PC-3 (cell line): ENCODE measurements around the gene BAIAP2L2. TPM values are rescaled to one million over a fixed set of nuclear protein-coding genes. Genes with fewer than 3 reads are reported as not detected.

Experiments used
- ATAC-seq: fragments of 200-7000 bp; cut with Tn5 transposase; 2 replicates; pipeline ENCODE4 v1.9.1; 2020; ENCODE audit warnings: mild to moderate bottlenecking, moderate library complexity
- BruUV-seq: library from RNA; stranded (reverse); fragments of 400-500 nt; replicated peaks from 2 replicates; lab custom pipeline; 2021; lab: Mats Ljungman, UMichigan
- CTCF ChIA-PET: fragments of 300-600 bp; sonication (Branson Sonifier 250); formaldehyde crosslinking; loops from one replicate; lab custom pipeline; 2022; ENCODE audit warnings: antibody characterized with exemption; lab: Charles Lee
- POLR2A ChIA-PET: fragments of 300-600 bp; sonication (Branson Sonifier 250); formaldehyde crosslinking; loops from one replicate; lab custom pipeline; 2022; ENCODE audit warnings: antibody characterized with exemption; ENCODE audit not compliant: unreplicated experiment; lab: Charles Lee
- DNase-seq: peaks from one replicate; pipeline ENCODE4 v3.0.0-alpha.2; 2015
- H2AFZ ChIP-seq: fragments of 300-600 bp; sonication (generic); 2 replicates; pipeline ENCODE4 v1.6.0; 2016; ENCODE audit warnings: antibody characterized with exemption, low read length
- H3F3A ChIP-seq: fragments of 300-600 bp; sonication (generic); one replicate; pipeline ENCODE4 v1.6.0; 2017; ENCODE audit warnings: antibody characterized with exemption, low read length, control low read depth, mild to moderate bottlenecking; ENCODE audit not compliant: unreplicated experiment
- H3K27ac ChIP-seq: fragments of 300-600 bp; sonication (generic); 2 replicates; pipeline ENCODE4 v1.5.1; 2016; ENCODE audit warnings: mild to moderate bottlenecking, low read length
- H3K27me3 ChIP-seq: fragments of 300-600 bp; sonication (generic); 2 replicates; pipeline ENCODE4 v1.6.1; 2016; ENCODE audit warnings: low read length, mixed read lengths
- H3K36me3 ChIP-seq: fragments of 300-600 bp; sonication (generic); 2 replicates; pipeline ENCODE4 v1.6.1; 2016; ENCODE audit warnings: low read depth, mixed run types, low read length, mixed read lengths
- H3K4me1 ChIP-seq: fragments of 300-600 bp; sonication (generic); 2 replicates; pipeline ENCODE4 v1.5.1; 2016; ENCODE audit warnings: low read length; ENCODE audit not compliant: insufficient read depth
- H3K4me2 ChIP-seq: fragments of 300-600 bp; sonication (generic); 2 replicates; pipeline ENCODE4 v1.6.0; 2016; ENCODE audit warnings: low read length
- H3K4me3 ChIP-seq: fragments of 300-600 bp; sonication (generic); 2 replicates; pipeline ENCODE4 v1.5.1; 2016; ENCODE audit warnings: mild to moderate bottlenecking, low read length, mixed read lengths
- H3K79me2 ChIP-seq: fragments of 300-600 bp; sonication (generic); 2 replicates; pipeline ENCODE4 v1.6.1; 2017; ENCODE audit warnings: low read length, mixed read lengths
- H3K9ac ChIP-seq: fragments of 300-600 bp; sonication (generic); 2 replicates; pipeline ENCODE4 v1.6.0; 2016; ENCODE audit warnings: mild to moderate bottlenecking, low read length
- H3K9me2 ChIP-seq: fragments of 300-600 bp; sonication (generic); replicated peaks from 2 replicates; pipeline ENCODE4 v1.6.1; 2016; ENCODE audit warnings: mixed run types, low read length, mixed read lengths
- H3K9me3 ChIP-seq: fragments of 300-600 bp; sonication (generic); 2 replicates; pipeline ENCODE4 v1.6.1; 2016; ENCODE audit warnings: low read length, mixed read lengths
- H4K20me1 ChIP-seq: fragments of 300-600 bp; sonication (generic); 2 replicates; pipeline ENCODE4 v1.6.1; 2016; ENCODE audit warnings: low read length, mixed read lengths
- EZH2 ChIP-seq: fragments of 300-600 bp; sonication (generic); IDR thresholded peaks from one replicate; pipeline ENCODE4 v1.6.1; 2017; ENCODE audit warnings: antibody characterized with exemption, mild to moderate bottlenecking, low read length; ENCODE audit not compliant: unreplicated experiment
- EZH2phosphoT487 ChIP-seq: fragments of 300-600 bp; sonication (generic); IDR thresholded peaks from 2 replicates; pipeline ENCODE4 v1.6.1; 2018; ENCODE audit warnings: mild to moderate bottlenecking, antibody characterized with exemption, low read length, borderline replicate concordance
- intact Hi-C: fragments of 100-400 bp; cut with micrococcal nuclease; formaldehyde crosslinking; loops from 2 replicates; pipeline ENCODE4 v1.9.0; 2023
- total RNA-seq: library from RNA; depleted of rRNA; stranded (reverse); fragments of >200 nt; gene quantifications from 2 replicates; pipeline ENCODE4 v1.2.3, GENCODE V29; 2014
- TF ChIP-seq, protein P1 (sequence below): fragments of 300-600 bp; sonication (generic); conservative IDR thresholded peaks from 2 replicates; pipeline ENCODE4 v1.5.1; 2017; ENCODE audit warnings: antibody characterized with exemption, low read depth, mild to moderate bottlenecking, low read length

BAIAP2L2 gene
- total RNA-seq, 1 experiment from 2014 or later, result 0.80 TPM

DNA sequence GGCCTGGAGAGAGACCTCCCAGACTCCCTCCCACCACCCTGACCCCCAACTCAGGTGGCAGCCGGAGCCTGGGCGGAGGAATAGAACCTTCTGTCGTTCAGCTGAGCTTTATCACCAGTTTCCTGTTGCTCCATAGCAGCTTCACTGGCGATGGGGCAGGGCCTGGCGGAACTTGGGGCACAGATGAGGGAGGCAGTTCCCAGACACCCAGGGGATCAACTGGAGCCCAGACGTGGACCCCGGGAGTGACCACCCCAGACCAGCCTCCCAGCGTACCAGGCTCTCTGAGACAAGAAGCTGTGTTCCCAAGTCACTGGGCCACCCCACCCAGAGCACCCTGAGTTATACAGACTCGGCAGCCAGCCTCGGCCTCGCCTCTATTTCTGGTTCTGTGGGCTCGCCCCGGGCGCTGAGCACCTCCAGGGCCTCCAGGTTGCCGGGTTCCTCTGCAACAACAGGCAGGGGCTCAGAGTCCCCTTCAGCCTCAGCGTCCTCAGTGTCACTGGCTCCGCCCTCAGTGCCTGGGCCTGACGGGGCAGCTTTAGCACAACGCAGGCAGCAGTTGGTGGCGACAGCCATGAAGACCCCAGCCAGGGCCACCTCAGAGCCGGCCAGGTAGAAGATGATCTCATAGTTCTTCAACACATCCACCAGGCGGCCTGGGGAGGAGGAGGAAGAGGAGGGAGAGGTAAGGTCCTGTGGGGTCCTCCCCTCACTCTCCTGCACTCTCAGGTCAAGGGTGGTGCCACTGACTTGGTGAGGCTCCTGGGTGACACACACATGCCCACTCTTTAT is 32.2 kb downstream of the BAIAP2L2 start:
- no peaks in the 10 kb centered on the region for H3K4me1 ChIP-seq
- ATAC-seq (no peak), DNase-seq (no peak)
- no TSS peak for BruUV-seq
- no peaks in the 10 kb centered on the region for H3K9me2 ChIP-seq
- H3K27ac ChIP-seq, result no peak overlapping the region
- H3K9me3 ChIP-seq, result no peaks in the 10 kb centered on the region
- no peaks in the 10 kb centered on the region for H3K36me3 ChIP-seq
- H3K79me2 ChIP-seq, result no peaks in the 10 kb centered on the region
- no peak overlapping the region for H3K4me3 ChIP-seq
- H4K20me1 ChIP-seq, result no peaks in the 10 kb centered on the region
- H3K27me3 ChIP-seq, result no peaks in the 10 kb centered on the region
- TF ChIP-seq EZH2phosphoT487 (no peak), EZH2 (no peak)
- TF ChIP-seq, protein P1, sequence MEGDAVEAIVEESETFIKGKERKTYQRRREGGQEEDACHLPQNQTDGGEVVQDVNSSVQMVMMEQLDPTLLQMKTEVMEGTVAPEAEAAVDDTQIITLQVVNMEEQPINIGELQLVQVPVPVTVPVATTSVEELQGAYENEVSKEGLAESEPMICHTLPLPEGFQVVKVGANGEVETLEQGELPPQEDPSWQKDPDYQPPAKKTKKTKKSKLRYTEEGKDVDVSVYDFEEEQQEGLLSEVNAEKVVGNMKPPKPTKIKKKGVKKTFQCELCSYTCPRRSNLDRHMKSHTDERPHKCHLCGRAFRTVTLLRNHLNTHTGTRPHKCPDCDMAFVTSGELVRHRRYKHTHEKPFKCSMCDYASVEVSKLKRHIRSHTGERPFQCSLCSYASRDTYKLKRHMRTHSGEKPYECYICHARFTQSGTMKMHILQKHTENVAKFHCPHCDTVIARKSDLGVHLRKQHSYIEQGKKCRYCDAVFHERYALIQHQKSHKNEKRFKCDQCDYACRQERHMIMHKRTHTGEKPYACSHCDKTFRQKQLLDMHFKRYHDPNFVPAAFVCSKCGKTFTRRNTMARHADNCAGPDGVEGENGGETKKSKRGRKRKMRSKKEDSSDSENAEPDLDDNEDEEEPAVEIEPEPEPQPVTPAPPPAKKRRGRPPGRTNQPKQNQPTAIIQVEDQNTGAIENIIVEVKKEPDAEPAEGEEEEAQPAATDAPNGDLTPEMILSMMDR, result no peak
- intact Hi-C loops, result no loop called here
- no peak overlapping the region for H3K4me2 ChIP-seq
- CTCF ChIA-PET, result no interaction called here
- POLR2A ChIA-PET, result no interaction called here
- H3K9ac ChIP-seq, result no peak overlapping the region
- H2AFZ ChIP-seq, result no peak overlapping the region
- no peaks in the 10 kb centered on the region for H3F3A ChIP-seq

DNA sequence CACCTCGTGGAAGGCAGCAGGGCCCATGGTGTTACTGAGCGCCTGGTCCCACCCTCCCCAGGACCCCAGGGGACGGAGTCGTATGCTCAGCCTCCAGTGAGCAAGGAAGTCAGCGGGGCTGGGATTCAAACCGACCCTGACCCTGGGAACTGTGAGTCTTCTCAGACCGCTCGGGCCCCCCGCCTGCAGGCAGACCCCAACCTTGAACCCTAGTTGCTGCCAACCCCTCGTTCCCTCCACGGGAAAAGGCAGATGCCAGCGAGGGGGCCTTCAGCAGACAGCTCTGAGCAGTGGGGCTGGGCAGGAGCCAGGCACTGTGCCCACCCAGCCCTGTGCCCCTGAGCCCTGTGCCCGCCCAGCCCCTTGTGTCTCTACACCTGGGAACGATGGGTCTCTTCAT is 32.9 kb downstream of the BAIAP2L2 start:
- no peak for DNase-seq
- no peaks in the 10 kb centered on the region for H3F3A ChIP-seq
- no peak overlapping the region for H3K4me2 ChIP-seq
- H3K79me2 ChIP-seq, result no peaks in the 10 kb centered on the region
- no peaks in the 10 kb centered on the region for H3K4me1 ChIP-seq
- no peak overlapping the region for H3K4me3 ChIP-seq
- no peak overlapping the region for H3K9ac ChIP-seq
- TF ChIP-seq, protein P1, result no peak
- TF ChIP-seq EZH2phosphoT487 (no peak), EZH2 (no peak)
- no peaks in the 10 kb centered on the region for H3K9me2 ChIP-seq
- no peaks in the 10 kb centered on the region for H3K36me3 ChIP-seq
- no TSS peak for BruUV-seq
- no peak for ATAC-seq
- H4K20me1 ChIP-seq, result no peaks in the 10 kb centered on the region
- CTCF ChIA-PET, result no interaction called here
- intact Hi-C loops, result no loop called here
- no peak overlapping the region for H2AFZ ChIP-seq
- no peaks in the 10 kb centered on the region for H3K27me3 ChIP-seq
- POLR2A ChIA-PET, result no interaction called here
- H3K27ac ChIP-seq, result no peak overlapping the region
- H3K9me3 ChIP-seq, result no peaks in the 10 kb centered on the region

DNA sequence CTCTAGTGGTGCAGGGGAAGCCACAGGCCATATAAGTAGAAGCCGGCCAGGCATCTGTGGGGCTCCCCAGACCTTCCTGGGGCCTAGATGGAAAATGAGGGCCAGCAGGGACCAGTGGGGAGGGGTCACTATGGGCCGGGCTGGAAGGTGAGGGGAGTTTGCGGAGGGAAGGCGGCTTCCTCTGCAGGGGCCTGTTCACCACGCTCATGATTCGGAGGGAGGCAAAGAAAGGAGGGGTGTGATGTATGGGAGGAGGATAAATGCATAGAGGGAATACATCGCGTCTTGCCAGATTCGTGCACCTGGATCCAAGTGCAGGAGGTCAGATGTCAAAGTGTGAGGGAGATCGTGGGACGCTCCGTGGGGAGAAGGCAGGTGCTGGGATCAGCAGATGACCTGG is 33.4 kb downstream of the BAIAP2L2 start:
- no peaks in the 10 kb centered on the region for H3K27me3 ChIP-seq
- H3K9ac ChIP-seq, result no peak overlapping the region
- ChIA-PET CTCF (no interaction called here), POLR2A (no interaction called here)
- H3K4me2 ChIP-seq, result no peak overlapping the region
- ATAC-seq (no peak), DNase-seq (no peak)
- H3F3A ChIP-seq, result no peaks in the 10 kb centered on the region
- no peaks in the 10 kb centered on the region for H3K4me1 ChIP-seq
- no peak overlapping the region for H3K27ac ChIP-seq
- H3K36me3 ChIP-seq, result no peaks in the 10 kb centered on the region
- no peaks in the 10 kb centered on the region for H3K9me2 ChIP-seq
- H3K79me2 ChIP-seq, result no peaks in the 10 kb centered on the region
- intact Hi-C loops, result no loop called here
- no peak overlapping the region for H2AFZ ChIP-seq
- no peaks in the 10 kb centered on the region for H3K9me3 ChIP-seq
- BruUV-seq, result no TSS peak
- no peaks in the 10 kb centered on the region for H4K20me1 ChIP-seq
- H3K4me3 ChIP-seq, result no peak overlapping the region
- no peak for TF ChIP-seq EZH2
- TF ChIP-seq, protein P1, result no peak
- TF ChIP-seq EZH2phosphoT487, result no peak
